A549 (cell line): ENCODE results near the gene TUBB3.

Source experiments
- CHD4 ChIP-seq: fragments of 200-600 bp; sonication (generic); IDR thresholded peaks from 2 replicates; pipeline ENCODE4 v1.6.1; 2016; ENCODE audit warnings: antibody characterized with exemption, mild to moderate bottlenecking, borderline replicate concordance
- EHMT2 ChIP-seq: fragments of 200-600 bp; sonication (generic); IDR thresholded peaks from 2 replicates; pipeline ENCODE4 v1.6.1; 2016; ENCODE audit warnings: antibody characterized with exemption, low read depth, mild to moderate bottlenecking, moderate library complexity
- ESRRA ChIP-seq: fragments of 150-350 bp; IDR thresholded peaks from 2 replicates; pipeline ENCODE4 v1.6.1; 2014; ENCODE audit warnings: mild to moderate bottlenecking, low read length, borderline replicate concordance
- HOXA7 ChIP-seq: fragments of 250-450 bp; sonication (Bioruptor Pico); IDR thresholded peaks from 2 replicates; pipeline ENCODE4 v1.5.0; 2020; ENCODE audit warnings: mild to moderate bottlenecking, moderate library complexity
- JUN ChIP-seq, 2 experiments: fragments of >200 bp; sonication (Bioruptor Twin); formaldehyde crosslinking; IDR thresholded peaks; 2 replicates in 1 of 2; 3 replicates in 1 of 2; pipeline ENCODE4 v1.6.1; 2016 to 2017
- KDM1A ChIP-seq: fragments of 200-600 bp; sonication (generic); IDR thresholded peaks from 2 replicates; pipeline ENCODE4 v1.6.1; 2016; ENCODE audit warnings: low read depth, mild to moderate bottlenecking
- MAX ChIP-seq: IDR thresholded peaks from 2 replicates; pipeline ENCODE4 v1.6.1; 2012
- MYC ChIP-seq: IDR thresholded peaks from 2 replicates; pipeline ENCODE4 v1.6.1; 2012; ENCODE audit warnings: mild to moderate bottlenecking, inconsistent platforms, low read length, improper control_type of control experiment, borderline replicate concordance
- PHF8 ChIP-seq: fragments of 200-600 bp; sonication (generic); IDR thresholded peaks from 2 replicates; pipeline ENCODE4 v1.6.1; 2016; ENCODE audit warnings: low read depth, mild to moderate bottlenecking, antibody characterized with exemption, moderate library complexity, borderline replicate concordance
- POLR2A ChIP-seq: IDR thresholded peaks from 2 replicates; pipeline ENCODE4 v1.6.1; 2012; ENCODE audit warnings: mild to moderate bottlenecking, low read length
- POLR2AphosphoS2 ChIP-seq: conservative IDR thresholded peaks from 2 replicates; pipeline ENCODE4 v1.6.1; 2012; ENCODE audit warnings: low read length, improper control_type of control experiment, inconsistent platforms
- REST ChIP-seq: fragments of 200-600 bp; sonication (generic); IDR thresholded peaks from 2 replicates; pipeline ENCODE4 v1.6.1; 2016; ENCODE audit warnings: antibody characterized with exemption, mild to moderate bottlenecking, moderate library complexity
- TF ChIP-seq, protein P1 (sequence below): fragments of >200 bp; sonication (Bioruptor Twin); formaldehyde crosslinking; IDR thresholded peaks from 3 replicates; pipeline ENCODE4 v1.5.1; 2016

GRCh38 chr16:89965447-89966225, 42.5 kb downstream of the TUBB3 start:
- TF ChIP-seq EHMT2 = no peak
- TF ChIP-seq, protein P1, sequence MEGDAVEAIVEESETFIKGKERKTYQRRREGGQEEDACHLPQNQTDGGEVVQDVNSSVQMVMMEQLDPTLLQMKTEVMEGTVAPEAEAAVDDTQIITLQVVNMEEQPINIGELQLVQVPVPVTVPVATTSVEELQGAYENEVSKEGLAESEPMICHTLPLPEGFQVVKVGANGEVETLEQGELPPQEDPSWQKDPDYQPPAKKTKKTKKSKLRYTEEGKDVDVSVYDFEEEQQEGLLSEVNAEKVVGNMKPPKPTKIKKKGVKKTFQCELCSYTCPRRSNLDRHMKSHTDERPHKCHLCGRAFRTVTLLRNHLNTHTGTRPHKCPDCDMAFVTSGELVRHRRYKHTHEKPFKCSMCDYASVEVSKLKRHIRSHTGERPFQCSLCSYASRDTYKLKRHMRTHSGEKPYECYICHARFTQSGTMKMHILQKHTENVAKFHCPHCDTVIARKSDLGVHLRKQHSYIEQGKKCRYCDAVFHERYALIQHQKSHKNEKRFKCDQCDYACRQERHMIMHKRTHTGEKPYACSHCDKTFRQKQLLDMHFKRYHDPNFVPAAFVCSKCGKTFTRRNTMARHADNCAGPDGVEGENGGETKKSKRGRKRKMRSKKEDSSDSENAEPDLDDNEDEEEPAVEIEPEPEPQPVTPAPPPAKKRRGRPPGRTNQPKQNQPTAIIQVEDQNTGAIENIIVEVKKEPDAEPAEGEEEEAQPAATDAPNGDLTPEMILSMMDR = no peak
- no peak for TF ChIP-seq ESRRA
- no peak for TF ChIP-seq POLR2A
- no peak for TF ChIP-seq JUN (IDR thresholded peaks at IDR 0.05)
- TF ChIP-seq HOXA7 (CRISPR knock-in tag) = no peak
- no peak for TF ChIP-seq CHD4
- TF ChIP-seq POLR2AphosphoS2 = no peak
- no peak for TF ChIP-seq KDM1A
- no peak for TF ChIP-seq REST
- TF ChIP-seq MAX = no peak
- TF ChIP-seq PHF8 = no peak
- TF ChIP-seq MYC = no peak
